ENCODE results near the gene MAGEB18. TPM values are rescaled to one million over a fixed set of nuclear protein-coding genes. Genes with fewer than 3 reads are reported as not detected.

Gene MAGEB18
- not detected in 2 replicates for total RNA-seq

DNA sequence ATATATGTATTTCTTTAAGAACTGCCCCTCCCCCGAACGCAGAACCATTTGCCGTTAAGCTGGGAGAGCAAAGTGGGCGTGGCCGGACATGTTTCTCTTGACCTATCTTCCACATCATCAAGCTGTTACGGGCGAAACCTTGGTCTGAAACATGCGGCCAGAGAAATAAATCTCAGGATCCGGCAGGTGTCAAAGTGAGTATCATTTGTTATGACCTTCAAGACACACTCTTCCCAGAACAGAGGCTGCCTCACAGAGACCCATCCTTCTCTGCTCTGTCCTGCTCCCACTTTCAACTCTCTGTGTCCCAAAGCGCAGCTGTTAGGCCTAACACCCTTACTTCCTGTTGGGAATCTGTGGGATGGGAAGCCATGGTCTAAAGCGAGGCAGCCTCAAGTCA, at the start of gene MAGEB18:
Gene MAGEB18 (plus strand): TSS at position 70 of the 400 bp plus-strand sequence. CDS start 643 bp downstream, outside the sequence.

DNA sequence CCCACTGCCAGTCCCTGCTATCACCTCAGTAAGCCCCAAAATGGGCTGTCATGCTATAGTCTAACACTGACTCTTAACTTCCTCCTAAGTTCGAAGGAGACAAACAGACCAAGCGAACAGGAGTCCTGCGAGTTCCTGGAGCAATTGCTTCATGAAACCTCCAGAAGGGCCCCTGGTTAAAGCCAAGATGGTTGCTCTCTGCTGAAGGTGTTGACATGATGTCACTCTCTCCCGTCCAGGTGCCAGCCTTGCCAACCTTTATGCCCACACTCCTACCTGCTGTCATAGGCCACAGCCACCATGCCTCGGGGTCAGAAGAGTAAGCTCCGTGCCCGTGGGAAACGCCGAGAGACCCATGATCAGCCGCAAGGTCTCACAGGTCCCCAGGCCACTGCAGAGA, 22.2 kb downstream of the MAGEB18 start, which contains the start of gene MAGEB6B:
Gene MAGEB6B (plus strand): TSS at position 301 of the 400 bp plus-strand sequence. CDS start 0 bp downstream, at position 301.

Other genes starting within 250 kb of the MAGEB18 start
- not detected in 2 replicates for gene MAGEB6B, start 22.3 kb downstream of the MAGEB18 start, total RNA-seq
- gene MAGEB6, start 54.1 kb downstream of the MAGEB18 start, total RNA-seq: not detected in 2 replicates
- not detected in 2 replicates for gene MAGEB5, start 77.8 kb downstream of the MAGEB18 start, total RNA-seq

Data from articular chondrocyte of knee joint (primary cell).